ENCODE data around the gene PLCB3. TPM values are rescaled to one million over a fixed set of nuclear protein-coding genes. Genes with fewer than 3 reads are reported as not detected.
A peak's percentile ranks its signal among the peaks of the same experiment; 100 is the strongest.

The PLCB3 gene
- total RNA-seq, 1 donor from 2014 or later, result 8.1 TPM

- CTCF ChIA-PET, result no interaction called here
Observed at GRCh38 chr11:64238999-64239398, 12.3 kb upstream of the PLCB3 start.

GRCh38 chr11:64239662-64240434 is 11.5 kb upstream of the PLCB3 start:
- peaks cover 56% of the 10 kb centered on the region for H3K36me3 Mint-ChIP-seq (ENCODE audit: low read depth)
- H3K4me3 Mint-ChIP-seq, result peak overlapping the region; percentile 91
- peaks cover 76% of the 10 kb centered on the region for H3K4me1 Mint-ChIP-seq
- H3K27ac Mint-ChIP-seq, result peak overlapping the region; percentile 98
- ChIA-PET CTCF (no interaction called here), POLR2A (interaction anchor here (0.6 to 8.7 kb wide), 11 partner anchors 9 to 1317 kb away, joined by 3 to 127 read pairs (median 11); partner anchors contain the start of genes DNAJC4, ESRRA, FERMT3 and NUDT22)
- DNase-seq (no peak), ATAC-seq (ENCODE audit: low read depth) (no peak)
- intact Hi-C loops (cut with micrococcal nuclease), result loop anchor here (1.0 to 10.0 kb wide), 6 partner anchors 10 to 535 kb away; partner anchors contain the start of genes CCDC88B, DNAJC4, NUDT22 and OTUB1
- H3K27me3 Mint-ChIP-seq, result no peaks in the 10 kb centered on the region
- no peak for TF ChIP-seq CTCF (IDR thresholded peaks at IDR 0.05)
- no peaks in the 10 kb centered on the region for H3K9me3 Mint-ChIP-seq

More at GRCh38 chr11:64238999-64239398, 12.3 kb upstream of the PLCB3 start:
- POLR2A ChIA-PET, result interaction anchor here (0.6 to 5.9 kb wide), 4 partner anchors 8 to 24 kb away, joined by 4 to 60 read pairs (median 13); partner anchors contain the start of genes DNAJC4, NUDT22 and TRPT1
- Mint-ChIP-seq H3K4me1 (peaks cover 74% of the 10 kb centered on the region), H3K9me3 (no peaks in the 10 kb centered on the region), H3K4me3 (no peak overlapping the region), H3K36me3 (ENCODE audit: low read depth) (peaks cover 52% of the 10 kb centered on the region), H3K27ac (peak overlapping the region; percentile 98), H3K27me3 (no peaks in the 10 kb centered on the region)
- no peak for ATAC-seq (ENCODE audit: low read depth)
- intact Hi-C loops (cut with micrococcal nuclease), result no loop called here
- no peak for TF ChIP-seq CTCF (IDR thresholded peaks at IDR 0.05)
- no peak for DNase-seq

- H3K4me1 Mint-ChIP-seq, result peaks cover 75% of the 10 kb centered on the region
Observed at GRCh38 chr11:64240435-64241240, 10.7 kb upstream of the PLCB3 start, which contains the start of gene FKBP2. Gene FKBP2, plus strand, starts transcription at chr11:64241095. Its CDS starts 1,293 bp downstream, at chr11:64242388.

GRCh38 chr11:64241241-64241490 is 10.2 kb upstream of the PLCB3 start:
- no peak for TF ChIP-seq CTCF (IDR thresholded peaks at IDR 0.05)
- Mint-ChIP-seq H3K4me3 (peak overlapping the region; percentile 91), H3K36me3 (ENCODE audit: low read depth) (peaks cover 54% of the 10 kb centered on the region), H3K4me1 (peaks cover 74% of the 10 kb centered on the region), H3K27ac (peak overlapping the region; percentile 98), H3K9me3 (no peaks in the 10 kb centered on the region), H3K27me3 (no peaks in the 10 kb centered on the region)
- ATAC-seq (ENCODE audit: low read depth), result peak; percentile 81
- CTCF ChIA-PET, result interaction anchor here (0.7 to 1.3 kb wide), 4 partner anchors 9 to 60 kb away, joined by 3 to 7 read pairs (median 3); partner anchors contain the start of gene STIP1
- POLR2A ChIA-PET, result interaction anchor here (0.5 to 8.7 kb wide), 24 partner anchors 9 to 1649 kb away, joined by 3 to 127 read pairs (median 8); partner anchors contain the start of genes BAD, CCDC88B, DNAJC4 and ESRRA
- peak; percentile 100 for DNase-seq
- intact Hi-C loops (cut with micrococcal nuclease), result loop anchor here (1.0 to 10.0 kb wide), 9 partner anchors 10 to 534 kb away; partner anchors contain the start of genes CCDC88B, ESRRA, GPR137 and OTUB1

More at GRCh38 chr11:64240435-64241240, 10.7 kb upstream of the PLCB3 start, which contains the start of gene FKBP2:
- no peaks in the 10 kb centered on the region for H3K27me3 Mint-ChIP-seq
- CTCF ChIA-PET, result interaction anchor here (0.7 to 1.3 kb wide), 4 partner anchors 10 to 60 kb away, joined by 3 to 7 read pairs (median 3); partner anchors contain the start of gene STIP1
- no peak for TF ChIP-seq CTCF (IDR thresholded peaks at IDR 0.05)
- H3K27ac Mint-ChIP-seq, result peak within 1 kb of the TSS; percentile 98
- ATAC-seq (ENCODE audit: low read depth) (peak; percentile 61), DNase-seq (peak; percentile 98)
- POLR2A ChIA-PET, result interaction anchor here (0.5 to 8.7 kb wide), 28 partner anchors 9 to 1649 kb away, joined by 3 to 127 read pairs (median 7); partner anchors contain the start of genes BAD, CCDC88B, DNAJC4 and ESRRA
- peaks cover 50% of the 10 kb centered on the region for H3K36me3 Mint-ChIP-seq (ENCODE audit: low read depth)
- intact Hi-C loops (cut with micrococcal nuclease), result loop anchor here (1.0 to 10.0 kb wide), 11 partner anchors 10 to 534 kb away; partner anchors contain the start of genes CCDC88B, DNAJC4, ESRRA and GPR137
- no peaks in the 10 kb centered on the region for H3K9me3 Mint-ChIP-seq
- H3K4me3 Mint-ChIP-seq, result peak within 1 kb of the TSS; percentile 91
